Cerebellar nuclear complex (tissue), 1 donor: ENCODE results near the gene XYLT1.

ENCODE experiments used
- DNase-seq, 2 experiments: peaks; one replicate each; lab custom pipeline; 2025; lab: John Stamatoyannopoulos, UW

The XYLT1 gene

DNA sequence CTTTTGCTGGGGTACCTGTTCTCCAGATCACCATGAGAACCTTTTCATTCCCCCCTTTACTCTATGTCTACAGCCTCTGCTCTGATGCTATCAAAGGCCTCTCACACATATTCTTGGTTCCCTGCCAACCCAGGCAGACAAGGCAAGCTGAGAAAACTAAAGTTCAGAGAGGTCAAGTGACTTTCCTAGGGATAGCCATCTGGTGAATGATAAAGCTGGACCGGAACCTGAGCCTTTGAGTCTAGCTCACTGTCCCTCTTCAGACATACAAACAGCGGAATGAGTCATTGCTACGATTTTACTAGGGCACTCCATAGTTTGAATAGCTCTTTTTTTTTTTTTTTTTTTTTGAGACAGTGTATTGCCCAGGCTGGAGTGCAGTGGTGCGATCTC, 73.3 kb downstream of the XYLT1 start:
- DNase-seq, result no peak

DNA sequence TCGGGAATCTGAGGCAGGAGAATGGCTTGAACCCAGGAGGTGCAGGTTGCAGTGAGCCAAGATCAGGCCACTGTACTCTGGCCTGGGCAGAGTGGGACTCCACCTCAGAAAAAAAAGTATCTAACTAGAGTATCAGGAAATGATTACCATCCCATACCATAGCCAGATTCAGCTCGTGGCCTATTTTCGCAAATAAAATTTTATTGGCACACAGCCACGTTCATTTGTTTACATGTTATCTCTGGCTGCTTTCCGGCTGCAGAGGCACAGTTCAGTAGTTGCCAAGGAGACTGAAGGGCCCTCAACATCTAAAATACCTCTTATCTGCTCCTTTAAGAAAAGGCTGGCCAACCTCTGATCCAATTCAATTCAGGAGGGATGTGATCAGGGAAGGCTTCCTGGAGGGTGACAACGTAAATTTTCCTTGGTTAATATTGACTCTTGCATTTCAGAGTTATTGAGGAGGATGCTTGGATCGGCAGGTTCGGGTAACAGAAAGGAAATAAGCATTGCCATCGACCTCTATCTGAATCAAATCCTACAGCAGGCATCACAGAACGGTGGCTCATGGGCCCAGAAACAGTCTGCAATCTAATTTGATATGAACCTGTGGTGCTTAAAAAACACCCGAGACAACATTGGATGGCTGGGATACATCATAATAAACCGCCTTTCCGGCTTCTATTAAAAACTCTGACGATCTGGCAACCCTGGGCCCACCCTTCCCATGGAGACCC, 73.8 kb downstream of the XYLT1 start:
- no peak for DNase-seq

DNA sequence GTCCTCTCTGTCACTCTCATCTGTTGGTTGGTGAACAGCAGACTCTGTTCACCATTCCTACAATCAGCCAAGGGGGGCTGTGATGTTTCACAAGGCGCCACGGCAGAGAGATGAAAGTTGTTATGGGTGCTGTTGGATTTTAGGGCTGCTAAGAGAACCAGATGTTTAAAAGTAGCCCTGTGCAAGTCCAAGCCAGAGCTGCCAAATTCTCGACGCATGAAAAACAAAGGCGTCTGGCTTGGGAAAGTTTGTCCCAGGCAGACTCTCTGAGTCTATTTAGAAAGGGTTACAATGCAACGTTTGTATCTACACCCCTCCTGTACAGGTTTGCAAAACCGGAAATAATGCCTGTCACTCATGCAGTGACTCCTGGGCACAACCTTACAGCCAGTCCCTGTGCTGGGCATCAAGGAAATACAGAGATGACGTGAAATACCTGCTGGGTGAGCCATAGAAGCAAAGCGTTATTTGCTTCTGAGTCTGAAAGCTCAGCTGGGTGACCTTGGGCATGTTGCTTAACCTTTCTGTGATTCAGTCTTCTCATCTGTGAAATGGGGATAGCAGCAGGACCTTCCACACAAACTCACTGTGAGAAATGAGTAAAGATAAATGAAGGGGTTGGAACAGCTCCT, 74.8 kb downstream of the XYLT1 start:
- no peak for DNase-seq

DNA sequence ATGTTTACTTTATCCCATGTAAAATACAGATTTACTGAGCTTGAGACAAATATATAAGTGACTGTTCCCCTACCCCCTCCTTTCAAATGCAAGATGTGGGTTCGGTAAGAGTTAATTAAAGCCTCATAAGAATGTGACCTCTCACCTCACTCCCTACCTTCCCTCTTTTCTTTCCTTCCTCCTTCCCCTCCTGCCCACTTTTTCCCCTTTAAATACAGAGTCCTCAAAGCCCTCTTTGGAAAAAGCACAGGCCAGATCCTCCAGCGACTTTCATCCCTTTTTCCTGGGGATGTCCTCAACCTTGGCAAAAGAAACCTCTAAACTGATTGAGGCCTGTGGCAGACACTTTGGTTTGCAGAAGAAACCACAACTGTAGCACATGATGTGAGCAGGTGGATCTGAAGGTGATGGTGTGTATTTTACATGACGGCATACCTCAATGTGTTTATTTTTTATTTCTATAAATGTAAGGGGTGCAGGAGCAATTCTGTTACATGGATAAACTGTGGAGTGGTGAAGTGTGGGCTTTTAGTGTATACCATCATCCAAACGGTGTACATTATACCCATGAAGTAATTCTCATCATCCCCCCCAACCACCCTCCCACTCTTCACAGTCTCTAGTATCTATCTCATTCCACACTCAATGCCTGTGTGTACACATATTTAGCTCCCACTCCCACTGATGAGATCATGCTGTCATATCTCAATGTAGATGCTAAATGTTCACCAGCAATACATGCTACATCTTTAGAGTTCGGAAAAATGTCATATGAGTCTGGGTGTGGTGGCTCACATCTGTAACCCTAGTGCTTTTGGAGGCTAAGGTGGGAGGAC, 77.7 kb downstream of the XYLT1 start:
- no peak for DNase-seq

DNA sequence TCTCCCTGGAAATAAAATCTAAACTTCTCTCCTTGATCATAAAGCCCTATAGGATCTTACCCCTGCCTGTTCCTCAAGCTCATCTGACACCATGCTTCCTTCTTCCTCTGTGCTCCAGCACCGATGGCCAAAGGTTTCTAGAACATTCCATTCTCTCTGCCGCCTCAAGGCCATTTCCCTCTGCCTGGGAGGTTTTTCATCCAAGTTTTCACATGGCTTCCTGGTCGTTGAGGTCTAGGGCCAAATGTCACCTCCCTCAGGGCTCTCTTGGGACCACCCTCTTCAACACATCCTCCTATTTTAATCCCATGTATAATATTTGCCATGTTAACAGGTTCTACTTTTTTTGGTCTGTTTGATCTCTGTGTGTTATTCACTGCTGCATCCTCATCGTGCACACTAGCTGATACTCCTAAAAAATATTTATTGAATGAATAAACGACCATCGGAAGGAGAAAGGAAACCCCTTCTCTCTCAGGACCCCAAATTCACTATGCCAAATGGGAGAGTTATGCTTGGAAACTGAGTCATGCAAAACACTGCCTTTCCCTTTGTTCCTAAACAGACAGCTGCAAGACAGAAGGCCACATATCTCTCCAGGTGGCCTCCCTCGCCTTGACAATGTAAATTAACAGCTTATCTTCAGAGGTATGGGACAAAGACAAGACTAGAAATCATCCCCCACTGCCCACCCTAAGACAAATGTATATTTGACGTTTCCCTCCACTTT, 78.5 kb downstream of the XYLT1 start:
- DNase-seq, result no peak

DNA sequence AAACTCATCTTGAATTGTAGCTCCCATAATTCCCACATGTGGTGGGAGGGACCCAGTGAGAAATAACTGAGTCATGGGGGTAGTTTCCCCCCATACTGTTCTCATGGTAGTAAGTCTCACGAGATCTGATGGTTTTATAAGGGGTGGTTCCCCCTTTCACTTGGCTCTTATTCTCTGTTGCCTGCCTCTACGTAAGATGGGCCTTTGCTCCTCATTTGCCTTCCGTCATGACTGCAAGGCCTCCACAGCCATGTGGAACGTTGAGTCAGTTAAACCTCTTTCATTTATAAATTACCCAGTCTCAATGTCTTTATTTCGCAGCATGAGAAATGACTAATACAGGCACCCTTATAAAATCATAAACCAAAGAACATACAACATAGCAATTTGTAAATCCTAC, 79.0 kb downstream of the XYLT1 start:
- DNase-seq, result no peak

DNA sequence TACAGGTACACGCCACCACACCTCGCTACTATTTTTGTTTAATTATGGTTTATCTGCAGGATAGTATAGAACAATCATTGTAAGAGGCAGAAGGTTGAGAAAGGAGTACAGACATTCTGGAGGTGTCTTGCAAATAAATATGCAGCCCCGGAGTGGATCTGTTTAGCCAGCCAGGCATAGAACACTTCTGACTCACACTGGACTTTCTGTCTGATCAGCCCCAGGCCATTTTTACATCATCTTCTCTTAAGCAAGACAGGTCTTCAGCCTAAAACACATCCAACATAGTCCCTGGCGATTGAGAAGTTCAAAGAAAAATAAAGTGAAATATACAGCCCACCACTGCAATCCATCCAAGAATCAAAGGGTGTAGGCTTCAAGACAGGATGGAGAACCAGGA, 81.4 kb downstream of the XYLT1 start:
- DNase-seq, result no peak

DNA sequence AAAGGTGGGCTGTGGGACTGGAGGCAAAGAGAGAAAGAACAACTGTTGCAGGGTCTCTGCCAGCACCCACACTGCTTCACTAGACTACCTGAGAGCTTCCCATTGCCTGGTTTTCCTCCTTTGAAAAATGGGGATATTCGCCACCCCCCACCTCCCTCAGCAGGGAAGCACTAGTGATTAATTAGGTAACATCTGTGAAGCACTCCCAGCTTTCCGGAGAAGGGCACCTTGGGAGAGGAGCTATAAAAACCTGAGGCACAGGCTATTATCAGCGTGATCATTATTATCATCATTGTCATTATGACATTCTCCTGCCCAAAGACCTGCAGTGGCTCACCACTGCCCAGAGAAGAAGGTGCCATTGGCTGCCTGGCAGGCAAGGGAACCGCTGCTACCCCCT, 83.5 kb downstream of the XYLT1 start:
- DNase-seq, result no peak

DNA sequence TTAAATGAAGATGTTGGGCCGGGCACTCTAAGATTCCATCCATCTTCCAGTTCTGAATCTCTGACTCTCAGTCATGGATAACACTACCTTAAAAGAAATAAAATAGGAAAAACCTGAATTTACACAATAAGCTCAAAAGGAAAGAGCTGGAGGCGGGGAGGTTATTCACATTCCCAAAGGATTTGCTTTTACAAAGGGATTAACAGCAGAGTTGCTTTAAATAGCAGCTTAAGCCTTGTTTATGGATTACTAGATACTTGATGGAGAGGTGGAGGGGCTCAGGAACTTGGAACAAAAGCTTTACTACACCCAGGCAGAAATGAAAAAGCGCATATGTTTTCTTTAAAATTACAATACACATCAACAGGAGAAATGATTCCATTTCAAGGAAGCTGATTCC, 84.5 kb downstream of the XYLT1 start:
- DNase-seq, result no peak

DNA sequence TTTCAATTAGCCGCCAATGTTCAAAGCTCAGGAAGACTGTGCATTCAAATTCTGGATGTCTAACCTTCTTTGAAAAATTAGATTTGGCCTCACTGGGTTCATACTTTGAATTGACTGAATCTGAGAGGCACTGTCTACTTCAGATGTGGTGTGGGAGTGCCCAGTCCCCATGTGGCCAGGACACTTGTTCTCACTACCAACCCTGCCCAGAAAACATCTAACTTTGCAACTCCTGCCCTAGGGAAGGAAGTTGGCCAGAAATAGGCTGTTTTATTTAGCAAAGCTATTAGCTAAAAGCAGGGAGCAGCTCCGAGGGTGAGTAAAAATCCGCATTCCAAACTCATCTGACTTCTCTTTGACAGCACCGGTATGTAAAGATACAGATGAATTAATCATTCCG, 86.3 kb downstream of the XYLT1 start:
- no peak for DNase-seq

DNA sequence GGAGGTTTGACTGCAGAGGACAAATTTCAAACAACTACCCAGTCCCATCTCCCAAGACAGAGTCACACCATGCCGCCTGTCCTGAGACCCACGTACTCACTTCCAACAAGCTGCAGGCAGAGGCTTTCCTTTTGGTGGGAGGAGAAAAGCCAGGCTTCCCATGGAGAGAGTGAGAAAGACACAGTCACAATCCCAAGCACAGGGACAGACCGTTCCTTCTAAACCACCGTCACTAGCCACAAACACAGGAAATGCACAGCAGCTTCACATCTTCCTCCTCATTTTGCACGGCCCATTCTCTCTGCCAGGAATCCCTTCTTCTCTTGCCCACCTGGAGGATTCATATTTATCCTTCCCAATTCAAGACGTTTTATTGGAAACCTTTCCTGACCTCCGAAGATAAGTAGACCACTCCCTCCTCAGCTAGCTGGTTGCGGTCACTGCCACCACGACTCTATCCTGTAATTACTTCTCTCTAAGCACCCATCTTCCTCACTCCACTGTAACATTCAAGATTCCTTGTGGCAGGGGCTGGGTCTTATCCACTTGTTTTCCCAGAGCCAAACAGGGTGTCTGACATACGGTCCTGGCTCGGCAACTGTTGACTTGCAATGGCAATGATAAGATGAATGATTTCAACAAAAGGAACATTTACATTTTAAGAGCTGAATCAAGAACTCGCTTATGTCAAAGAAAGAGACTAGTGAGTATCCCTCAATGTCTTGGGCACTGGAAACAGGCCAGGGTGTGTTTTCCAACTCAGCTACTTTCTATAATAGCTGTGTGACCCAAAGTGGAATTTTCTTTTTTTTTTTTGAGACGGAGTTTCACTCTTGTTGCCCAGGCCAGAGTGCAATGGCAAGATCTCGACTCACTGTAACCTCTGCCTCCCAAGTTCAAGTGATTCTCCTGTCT, 87.6 kb downstream of the XYLT1 start:
- DNase-seq, result no peak

DNA sequence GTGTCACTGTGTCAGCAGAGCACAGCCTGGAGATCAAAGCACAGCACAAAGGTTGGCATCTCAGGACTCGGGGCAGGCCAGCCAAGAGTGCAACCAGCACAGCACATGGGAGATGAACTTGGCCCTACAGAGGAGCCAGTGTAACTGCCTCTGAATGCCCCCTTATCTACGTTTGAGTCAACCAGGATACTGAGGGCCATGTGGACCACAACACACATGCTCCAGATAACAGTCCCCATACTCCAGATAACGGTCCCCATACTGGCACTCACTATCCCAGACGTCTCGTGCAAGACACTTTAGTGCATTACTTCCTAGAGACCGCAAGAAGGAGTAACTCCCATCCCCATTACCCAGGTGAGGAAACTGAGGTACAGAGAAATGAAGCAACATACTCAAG, 88.2 kb downstream of the XYLT1 start:
- DNase-seq, result no peak

DNA sequence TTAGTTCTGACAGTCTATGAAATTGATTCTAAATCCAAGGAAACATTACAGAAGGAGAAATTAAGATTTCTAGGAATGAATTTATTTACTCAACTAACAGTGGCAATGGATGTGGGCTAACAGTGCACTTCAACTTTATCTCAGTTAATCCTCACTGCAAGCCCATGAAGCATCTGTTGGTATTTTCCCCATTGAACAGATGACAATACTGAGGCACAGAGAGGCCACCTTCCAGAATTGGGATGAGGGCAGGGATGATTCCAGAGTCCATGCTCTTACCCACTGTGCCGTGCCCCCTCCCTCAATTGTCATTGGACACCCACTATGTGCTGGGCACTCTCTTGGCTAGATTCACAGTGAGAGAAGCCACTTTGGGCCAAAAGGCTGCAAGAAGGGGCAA, 89.0 kb downstream of the XYLT1 start:
- DNase-seq, result no peak

DNA sequence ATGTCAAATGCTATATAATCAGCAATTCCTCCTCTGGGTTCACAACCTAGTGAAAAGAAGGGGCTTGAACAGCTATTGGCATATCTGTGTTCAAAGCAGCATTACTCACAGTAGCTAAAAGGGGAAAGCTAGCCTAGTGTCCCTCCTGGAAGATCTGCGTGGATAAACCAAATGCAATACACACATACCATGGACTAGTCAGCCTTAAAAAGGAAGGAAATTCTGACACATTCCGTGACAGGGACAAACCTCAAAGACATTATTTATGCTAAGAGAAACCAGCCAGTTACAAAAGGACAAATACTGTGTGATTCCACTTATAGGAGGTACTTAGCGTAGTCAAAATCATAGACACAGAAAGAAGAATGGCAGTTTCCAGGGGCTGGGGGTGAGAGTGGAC, 90.1 kb downstream of the XYLT1 start:
- no peak for DNase-seq

DNA sequence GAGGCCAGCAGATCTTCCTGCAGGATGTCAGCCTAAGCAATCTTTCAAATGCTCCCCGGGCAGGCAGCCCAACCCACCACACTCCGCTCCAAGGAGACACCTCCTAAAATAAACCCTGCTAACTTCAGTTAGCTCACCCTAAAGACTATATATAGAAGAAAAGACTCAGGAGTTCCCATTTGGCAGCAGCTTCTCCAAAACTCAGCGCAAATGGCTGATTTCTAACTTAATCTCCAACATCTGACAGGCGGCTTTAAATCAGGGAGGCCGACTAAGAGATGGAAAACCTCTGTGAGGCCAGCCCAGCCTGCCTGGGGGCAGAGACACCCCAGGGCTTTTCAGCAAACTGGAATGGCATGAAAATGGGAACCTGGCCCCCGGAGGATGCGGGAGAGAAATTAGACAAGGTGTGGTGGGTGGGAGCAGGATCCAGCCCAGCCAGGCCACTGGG, 91.6 kb downstream of the XYLT1 start:
- DNase-seq, result no peak

DNA sequence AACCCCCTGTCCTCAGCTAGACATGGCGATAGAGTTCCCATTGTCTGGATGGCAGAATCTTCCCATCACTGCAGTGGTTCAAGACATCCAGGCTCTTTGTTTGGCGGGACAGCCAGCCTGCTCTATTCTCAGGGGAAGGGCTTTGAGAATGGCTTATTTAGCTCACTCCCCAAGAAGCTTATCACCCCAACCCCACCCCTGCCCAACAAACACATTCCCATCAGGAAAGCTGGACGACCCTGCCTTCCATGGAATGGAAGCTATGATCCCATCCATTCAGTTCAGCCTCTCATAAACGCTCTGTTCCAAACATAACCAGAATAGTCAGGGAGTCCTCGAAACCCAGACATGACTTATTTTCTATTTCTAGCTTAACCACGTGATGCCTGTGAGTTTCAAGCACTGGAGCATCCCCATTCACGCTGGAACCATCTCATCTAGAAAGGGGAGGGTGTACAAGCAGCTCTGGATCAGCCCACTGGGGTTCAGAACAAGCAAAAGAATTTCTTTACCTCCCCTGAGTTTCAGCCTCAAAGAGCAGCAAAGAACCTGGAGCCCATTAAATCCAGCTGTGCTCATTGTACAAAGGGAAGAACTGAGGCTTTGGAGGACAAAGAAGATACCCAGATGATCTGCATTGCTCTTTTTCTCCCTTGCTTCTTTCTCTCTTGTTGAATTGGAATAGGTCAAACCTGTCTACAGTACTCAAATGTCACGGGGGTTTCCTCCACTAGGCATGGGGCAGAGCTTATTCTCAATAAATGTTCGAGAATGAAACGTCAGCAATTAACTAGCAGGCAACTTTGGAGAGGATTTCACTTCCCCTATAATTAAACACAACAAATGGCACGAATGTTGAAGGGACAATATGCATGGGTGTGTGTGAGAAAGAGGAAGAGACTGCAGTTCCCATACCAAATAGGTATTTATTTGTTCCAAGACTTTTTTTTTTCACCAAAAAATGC, 93.1 kb downstream of the XYLT1 start:
- no peak for DNase-seq

DNA sequence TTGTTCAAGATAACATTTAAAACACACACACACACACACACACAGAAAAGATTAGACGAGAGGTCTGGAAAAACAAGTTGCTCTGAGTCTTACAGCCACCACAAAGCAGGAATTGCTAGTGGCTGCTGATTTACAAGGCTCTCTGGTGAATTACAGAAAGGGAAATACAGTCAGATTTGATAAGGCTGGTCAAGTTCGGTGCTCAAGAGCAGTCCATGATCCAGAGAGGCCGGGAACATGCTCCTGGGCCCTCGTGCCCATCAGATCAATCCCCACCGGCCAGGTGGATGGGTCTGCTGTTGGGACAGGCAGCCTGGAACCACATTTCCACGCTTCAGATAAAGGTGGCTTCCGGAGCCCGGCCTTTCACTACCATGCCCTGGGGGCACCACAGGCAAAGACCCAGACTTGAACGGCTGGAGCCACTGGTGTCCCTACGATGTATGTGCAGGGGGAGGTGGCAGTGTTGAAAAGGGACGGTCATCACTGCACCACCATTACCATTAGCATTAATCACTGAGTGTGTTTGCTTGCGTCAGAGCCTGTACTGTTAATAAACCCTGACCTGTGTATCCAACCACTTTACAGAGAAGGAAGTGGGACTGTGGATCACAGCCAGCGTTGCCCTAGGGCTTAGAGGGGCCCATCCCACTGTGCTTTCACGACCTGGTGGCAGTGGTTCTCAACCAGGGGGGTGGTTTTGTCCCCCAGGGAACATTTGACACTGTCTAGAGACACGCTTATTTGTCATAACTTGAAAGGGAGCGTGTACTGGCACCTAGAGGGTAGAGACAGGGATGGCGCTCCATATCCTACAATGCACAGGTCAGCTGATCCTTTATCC, 95.1 kb downstream of the XYLT1 start:
- no peak for DNase-seq

DNA sequence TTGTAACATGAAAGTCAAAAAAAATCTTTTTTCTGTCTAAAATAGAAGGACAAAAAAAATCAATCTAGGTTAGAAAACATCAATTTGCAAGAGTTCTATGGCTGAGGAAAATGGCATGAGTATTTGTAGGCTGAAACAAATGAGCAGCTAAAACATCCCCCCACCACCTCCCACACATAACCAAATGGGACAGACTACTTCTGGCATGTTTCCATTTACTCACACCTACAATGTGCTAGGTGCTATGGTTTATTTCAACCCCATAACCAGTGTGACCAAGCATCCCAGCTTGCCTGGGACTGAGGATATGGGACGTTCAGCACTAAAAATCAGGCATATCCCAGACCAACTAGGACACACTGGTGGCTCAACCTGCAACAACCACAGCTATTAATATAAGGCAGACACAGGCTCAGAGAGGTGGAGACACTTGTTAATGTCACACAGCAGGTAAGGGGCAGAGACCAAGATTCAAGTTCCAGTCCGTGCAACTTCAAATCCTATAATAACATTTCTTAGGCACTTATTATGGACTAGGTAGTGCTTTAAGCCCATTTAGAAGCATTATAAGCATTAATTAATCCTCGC, 96.0 kb downstream of the XYLT1 start:
- DNase-seq, result no peak

DNA sequence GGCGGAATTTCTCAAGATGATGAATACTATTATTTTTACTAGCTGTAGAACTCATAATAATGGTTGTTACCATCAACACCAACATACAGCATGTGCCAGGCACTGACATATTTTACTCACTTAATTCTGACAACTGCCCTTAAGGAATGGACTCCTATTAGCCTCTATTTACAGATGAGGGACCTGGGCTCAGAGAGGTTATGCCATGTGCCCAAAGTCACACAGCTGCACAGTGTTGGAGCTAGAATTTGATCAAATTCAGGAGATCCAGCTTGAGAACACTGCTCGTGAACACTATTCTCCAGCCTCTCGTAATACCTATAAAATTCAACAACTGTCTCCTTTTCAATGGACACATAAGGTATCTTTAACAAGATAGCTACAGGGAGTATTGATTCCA, 97.2 kb downstream of the XYLT1 start:
- DNase-seq, result no peak
